GM12891 (cell line): ENCODE results near the gene PRELID3B.

Experiments used
- DNase-seq: peaks from one replicate; pipeline ENCODE4 v3.0.0; 2011; ENCODE audit warnings: low spot score; ENCODE audit not compliant: insufficient read length
- FAIRE-seq: peaks from 2 replicates; lab custom pipeline; 2011; peaks lifted over from hg19 to GRCh38; lab: Jason Lieb, UNC
- PAX5 ChIP-seq: IDR thresholded peaks from 2 replicates; pipeline ENCODE4 v1.6.1; 2011; ENCODE audit warnings: low read length, moderate library complexity, mild to moderate bottlenecking; ENCODE audit not compliant: insufficient read depth, severe bottlenecking
- POLR2A ChIP-seq: IDR thresholded peaks from 2 replicates; pipeline ENCODE4 v1.6.1; 2011; ENCODE audit warnings: low read depth, low read length, control low read depth
- POLR2AphosphoS5 ChIP-seq: IDR thresholded peaks from 2 replicates; pipeline ENCODE4 v1.6.1; 2011; ENCODE audit warnings: low read depth, low read length, control low read depth
- POU2F2 ChIP-seq: IDR thresholded peaks from 2 replicates; pipeline ENCODE4 v1.6.1; 2011; ENCODE audit warnings: low read depth, mild to moderate bottlenecking, control low read depth, low read length, moderate library complexity
- SPI1 ChIP-seq: IDR thresholded peaks from 2 replicates; pipeline ENCODE4 v1.6.1; 2011; ENCODE audit warnings: low read depth, low read length, control low read depth
- TAF1 ChIP-seq: IDR thresholded peaks from 2 replicates; pipeline ENCODE4 v1.6.1; 2011; ENCODE audit warnings: low read depth, low read length, control low read depth

The PRELID3B gene

DNA sequence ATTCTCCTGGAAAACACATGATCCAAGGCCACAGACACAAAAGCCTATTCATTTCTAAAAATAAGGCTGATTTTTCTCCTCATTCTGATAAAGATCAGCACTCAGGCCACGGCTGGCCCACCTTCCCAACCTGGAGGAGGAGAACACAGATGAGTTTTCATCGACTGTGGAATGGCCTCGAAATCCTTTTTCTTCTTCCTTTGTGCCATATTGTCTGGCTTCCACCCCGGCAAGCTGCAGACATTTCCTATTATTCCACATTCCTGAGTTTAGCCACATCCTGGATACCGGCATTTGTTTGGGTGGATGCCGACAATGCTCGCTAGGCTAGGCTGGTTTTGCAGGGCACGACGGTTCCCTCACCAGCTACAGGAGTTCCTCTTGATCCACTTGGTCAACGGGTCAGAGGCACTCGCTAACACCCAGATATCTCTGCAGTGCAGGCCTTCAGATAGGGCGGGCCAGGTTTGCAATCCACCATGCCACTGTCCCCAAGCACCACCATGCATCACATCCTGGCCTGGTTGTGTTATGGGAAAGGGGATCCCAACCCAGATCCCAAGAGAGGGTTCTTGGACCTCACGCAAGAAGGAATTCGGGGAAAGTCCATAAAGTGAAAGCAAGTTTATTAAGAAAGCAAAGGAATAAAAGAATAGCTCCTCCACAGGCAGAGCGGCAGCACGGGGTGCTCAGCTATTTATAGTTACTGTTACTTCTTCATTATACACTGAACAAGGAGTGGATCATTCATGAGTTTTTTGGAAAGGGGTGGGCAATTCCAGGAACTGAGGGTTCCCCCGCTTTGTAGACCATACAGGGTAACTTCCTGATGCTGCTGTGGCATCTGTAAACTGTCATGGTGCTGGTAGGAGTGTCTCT is 31.4 kb downstream of the PRELID3B start:
- no peak for TF ChIP-seq TAF1
- no peak for TF ChIP-seq PAX5
- no peak for TF ChIP-seq SPI1
- TF ChIP-seq POLR2AphosphoS5, result no peak
- DNase-seq (no peak), FAIRE-seq (no peak)

DNA sequence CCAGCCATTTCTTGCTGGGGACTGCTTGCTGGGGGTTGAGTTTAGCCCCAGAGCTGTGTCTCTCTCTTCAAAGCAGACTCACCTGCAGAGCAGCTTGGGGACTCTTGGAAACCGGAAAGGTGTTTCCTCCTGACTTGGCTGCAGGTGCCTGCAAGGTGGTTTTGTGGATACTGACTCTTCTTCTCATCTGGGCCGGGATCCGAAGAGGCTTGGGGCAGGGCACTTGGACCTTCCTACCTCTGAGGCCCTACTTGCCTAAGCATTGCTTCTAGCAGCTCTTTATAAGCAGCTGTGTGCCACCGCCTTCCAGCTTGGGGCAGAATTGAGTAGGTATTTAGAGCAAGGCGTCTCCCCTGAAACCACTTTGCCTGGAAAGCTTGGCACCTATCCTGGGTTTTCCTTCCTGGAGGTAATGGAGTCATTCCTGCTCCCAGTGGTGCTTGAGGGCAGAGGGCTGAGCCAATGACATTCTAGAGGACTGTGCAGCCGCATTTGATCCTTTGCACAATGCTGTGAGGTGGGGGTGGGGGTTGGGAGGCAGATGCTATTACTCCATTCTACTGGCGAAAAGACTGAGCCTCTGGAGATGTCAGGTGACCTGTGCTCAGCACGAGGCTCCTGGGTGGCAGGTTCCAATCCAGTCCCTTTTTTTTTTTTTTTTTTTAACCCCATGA is 32.1 kb downstream of the PRELID3B start:
- DNase-seq, result no peak
- FAIRE-seq, result no peak
- TF ChIP-seq TAF1, result no peak
- no peak for TF ChIP-seq POU2F2
- TF ChIP-seq POLR2A, result no peak
- no peak for TF ChIP-seq POLR2AphosphoS5
- no peak for TF ChIP-seq PAX5
- no peak for TF ChIP-seq SPI1

DNA sequence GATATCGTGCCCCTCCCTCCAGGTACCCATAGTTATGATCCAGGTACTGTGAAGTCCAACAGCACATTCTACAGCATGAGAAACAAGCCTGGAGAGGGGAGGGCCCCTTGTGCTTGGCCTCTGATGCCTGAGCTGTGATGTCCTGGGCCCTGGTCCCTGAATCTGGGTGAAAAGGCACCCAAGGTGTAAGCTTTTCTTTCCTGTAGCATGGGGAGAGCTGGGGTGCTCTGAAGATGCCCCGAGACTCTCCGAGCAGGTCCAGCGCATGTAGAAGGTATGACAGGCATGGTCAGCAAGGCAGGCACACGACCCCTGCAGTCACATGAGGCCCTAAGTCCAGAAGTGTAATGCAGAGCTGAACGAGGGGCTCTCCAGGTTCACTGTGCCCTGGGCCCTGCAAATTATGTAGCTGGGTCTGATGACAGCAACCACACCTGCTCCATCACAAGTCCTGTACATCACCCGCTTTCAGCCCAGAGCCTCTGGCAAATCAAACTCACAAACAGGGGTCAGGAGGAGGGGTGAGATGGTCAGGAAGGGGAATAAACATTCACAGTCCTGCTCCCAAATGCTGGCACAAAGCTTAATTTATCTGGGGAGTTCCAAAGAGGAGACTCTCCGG is 33.8 kb downstream of the PRELID3B start:
- DNase-seq, result no peak
- no peak for TF ChIP-seq POLR2AphosphoS5
- no peak for TF ChIP-seq POLR2A
- TF ChIP-seq SPI1, result no peak
- no peak for TF ChIP-seq PAX5
- TF ChIP-seq TAF1, result no peak
- no peak for TF ChIP-seq POU2F2
- no peak for FAIRE-seq

DNA sequence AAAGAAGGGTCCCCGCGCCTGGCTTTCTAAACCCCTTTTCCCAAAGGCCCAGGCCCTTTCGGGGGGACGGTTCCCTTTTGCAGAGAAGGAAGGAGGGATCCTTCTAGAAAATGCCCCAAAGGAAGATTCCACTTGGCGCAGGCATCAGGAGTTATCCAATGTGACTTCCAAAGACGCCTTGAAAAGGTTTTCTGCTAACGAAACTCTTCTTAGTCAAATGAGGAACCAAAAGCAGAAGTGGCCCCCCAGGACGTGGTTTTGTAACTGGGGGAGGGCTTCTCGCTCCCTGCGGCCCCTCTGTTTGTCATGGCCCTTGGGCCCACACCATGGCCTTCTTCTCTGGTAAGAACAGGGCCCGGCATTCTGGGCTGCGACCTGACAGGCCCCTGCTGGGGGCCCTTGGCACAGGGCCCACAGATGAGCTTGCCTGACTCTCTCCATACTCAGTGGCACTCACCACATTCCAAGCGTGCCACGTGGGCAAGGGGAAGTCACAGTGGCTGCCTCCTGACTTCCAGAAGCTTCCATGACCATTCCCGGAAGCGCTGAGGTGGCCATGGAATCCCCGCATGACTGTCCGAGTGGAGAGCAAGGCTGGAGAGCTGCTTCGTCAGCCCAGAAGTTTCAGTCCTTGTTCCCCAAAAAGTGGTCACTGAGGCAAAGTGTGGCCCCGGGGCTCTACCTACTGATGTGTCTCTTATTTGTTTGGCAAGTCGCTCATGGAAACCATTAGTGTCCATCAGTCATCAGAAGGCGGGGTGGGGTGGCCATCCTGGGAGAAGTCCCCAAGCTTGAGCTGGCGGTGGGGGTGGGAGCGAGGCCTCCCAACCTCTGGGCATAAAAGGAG is 34.7 kb downstream of the PRELID3B start:
- FAIRE-seq (peak; percentile 26), DNase-seq (peak; percentile 80)
- peak; percentile 40; the same call in 1 of the 2 replicates for TF ChIP-seq POLR2A
- TF ChIP-seq PAX5, result peak; percentile 40
- peak; percentile 44; the same call in 1 of the 2 replicates for TF ChIP-seq TAF1
- peak; percentile 100 for TF ChIP-seq SPI1
- TF ChIP-seq POU2F2, result peak; percentile 88
- TF ChIP-seq POLR2AphosphoS5, result peak; percentile 32; the same call in 1 of the 2 replicates

DNA sequence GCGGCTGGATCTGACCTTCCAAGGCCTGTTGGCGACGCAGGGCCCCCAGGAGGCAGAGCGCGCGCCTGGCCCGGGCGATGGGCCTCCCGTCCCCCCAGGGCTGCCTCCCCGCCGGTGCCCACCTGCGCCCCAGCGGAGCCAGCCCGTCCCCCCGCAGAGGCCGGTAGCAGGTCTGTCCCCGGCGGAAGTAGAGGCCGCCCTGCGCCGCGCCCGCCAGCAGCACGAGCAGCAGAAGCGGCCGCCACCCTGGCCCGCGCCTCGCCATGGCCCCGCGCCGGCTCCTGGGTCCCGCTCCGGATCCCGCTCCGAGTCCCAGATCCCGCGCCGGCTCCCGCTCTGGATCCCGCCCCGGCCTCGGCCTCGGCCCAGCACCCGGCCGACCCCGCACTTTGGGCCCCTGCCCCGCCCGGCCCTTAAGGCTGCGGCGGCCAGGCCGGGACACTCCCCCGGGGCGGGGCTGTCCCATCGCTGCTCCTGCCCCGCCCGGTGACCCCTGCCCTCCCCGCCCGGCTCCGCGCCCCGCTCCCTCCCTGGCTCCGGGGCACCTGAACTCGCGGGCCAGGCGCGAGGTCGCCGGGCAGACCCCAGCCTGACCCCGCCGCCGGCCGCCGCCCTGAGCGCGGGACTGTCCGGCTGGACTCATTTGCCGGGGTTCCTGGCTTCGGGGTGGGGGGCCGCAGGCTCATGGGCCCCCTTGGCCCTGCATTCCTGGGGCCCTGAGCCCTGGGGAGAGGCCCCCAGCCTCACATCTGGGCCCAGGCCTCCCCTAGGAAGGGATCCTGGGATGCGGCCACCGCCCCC is 35.5 kb downstream of the PRELID3B start, which contains the start of gene CTSZ:
TSS of gene CTSZ (minus strand) at position 391 of the 801 bp plus-strand sequence. CDS start at position 265, 126 bp downstream.
- peak; percentile 40 for FAIRE-seq
- DNase-seq, result peak; percentile 61
- TF ChIP-seq POU2F2 (peak; percentile 47), POLR2A (peak; percentile 62), PAX5 (no peak), POLR2AphosphoS5 (peak; percentile 74)

DNA sequence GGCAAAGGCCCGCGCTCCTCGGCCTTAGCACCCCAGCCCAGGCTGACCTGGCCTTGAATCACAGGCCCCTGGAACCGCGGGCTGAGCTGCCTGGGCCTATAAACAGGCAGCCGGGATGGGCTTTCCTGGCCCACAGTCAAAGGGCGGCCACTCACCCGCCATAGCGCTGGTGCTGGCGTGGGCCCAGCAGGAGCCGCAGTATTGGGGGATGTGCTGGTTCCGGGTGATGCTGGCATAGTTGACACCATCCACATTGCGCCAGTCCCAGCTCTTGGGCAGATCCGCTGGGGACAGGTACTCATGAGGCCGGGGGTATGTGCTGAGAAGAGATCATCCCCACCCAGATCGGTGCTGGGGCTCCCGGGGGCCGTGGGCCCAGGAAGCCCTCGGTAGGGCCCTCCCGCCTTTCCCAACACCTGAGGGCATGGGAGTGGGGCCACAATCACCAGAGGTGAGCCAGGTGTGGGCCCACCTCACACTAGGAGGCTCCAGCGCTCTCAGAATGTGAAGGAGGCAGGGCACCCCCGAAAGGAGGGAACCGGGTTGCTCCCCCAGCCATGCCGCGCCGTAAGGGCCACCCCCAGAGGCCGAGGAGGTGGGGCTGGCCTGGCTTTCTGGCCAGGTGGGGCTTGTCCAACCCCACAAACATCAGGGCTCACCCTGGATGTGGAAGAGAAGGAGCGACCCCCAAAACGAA is 36.3 kb downstream of the PRELID3B start:
- TF ChIP-seq POLR2AphosphoS5 (0 out of 2 replicates have a peak, but pooled peaks have one; percentile 54), POU2F2 (peak; percentile 16; the same call in 1 of the 2 replicates), SPI1 (no peak), POLR2A (peak; percentile 40; the same call in 1 of the 2 replicates), TAF1 (no peak), PAX5 (no peak)
- no peak for FAIRE-seq
- no peak for DNase-seq

DNA sequence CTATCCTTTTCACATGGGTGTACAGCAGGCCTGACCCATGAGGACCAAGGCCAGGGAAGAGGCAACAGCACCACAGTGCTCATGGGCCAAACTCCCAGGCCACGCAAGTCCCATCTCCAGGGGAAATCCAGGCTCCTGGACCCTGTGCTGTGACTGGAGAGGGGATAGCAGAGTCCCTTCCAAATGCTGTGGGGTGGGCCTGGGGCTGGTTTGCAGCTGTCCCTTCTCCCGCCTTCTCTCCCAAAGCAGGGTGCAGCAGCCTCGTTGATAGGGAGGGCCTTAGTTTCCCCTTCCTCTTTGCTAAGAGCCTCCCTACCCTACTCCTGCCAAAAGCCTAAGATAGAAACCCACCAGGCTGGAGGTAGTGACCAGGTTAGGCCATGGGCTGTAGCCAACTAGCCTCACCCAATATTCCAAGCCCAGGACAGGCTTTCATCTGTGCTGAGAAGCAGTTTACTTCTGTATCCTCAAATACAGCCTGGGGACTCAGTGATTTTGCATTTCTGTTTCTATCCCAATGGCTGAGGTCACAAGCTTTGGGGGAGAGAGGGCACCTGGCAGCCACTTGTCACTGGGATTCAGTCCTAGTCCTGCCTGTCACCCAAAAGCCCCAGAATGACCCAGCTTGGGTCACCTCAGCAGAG is 36.9 kb downstream of the PRELID3B start:
- FAIRE-seq (no peak), DNase-seq (no peak)
- TF ChIP-seq TAF1 (peak; percentile 27; the same call in 1 of the 2 replicates), PAX5 (no peak), SPI1 (no peak), POLR2AphosphoS5 (peak; percentile 65), POLR2A (peak; percentile 55; the same call in 1 of the 2 replicates)
